HepG2 (cell line): ENCODE measurements around the gene SRPRB. TPM values are rescaled to one million over a fixed set of nuclear protein-coding genes. Genes with fewer than 3 reads are reported as not detected.

Experiments
- ARNT2 ChIP-seq: sonication (generic); formaldehyde crosslinking; IDR thresholded peaks from 2 replicates; pipeline ENCODE4 v1.8.0; 2022; ENCODE audit warnings: mild to moderate bottlenecking, low read depth, missing genetic modification reagents, moderate library complexity
- FOSL2 ChIP-seq: sonication (generic); formaldehyde crosslinking; IDR thresholded peaks from 2 replicates; pipeline ENCODE4 v1.4.0; 2020; ENCODE audit warnings: missing genetic modification reagents
- FOXO1 ChIP-seq: sonication (generic); formaldehyde crosslinking; IDR thresholded peaks from 2 replicates; pipeline ENCODE4 v1.4.0; 2020; ENCODE audit warnings: missing genetic modification reagents
- HOXA3 ChIP-seq: sonication (generic); formaldehyde crosslinking; IDR thresholded peaks from 2 replicates; pipeline ENCODE4 v1.5.0; 2020; ENCODE audit warnings: missing genetic modification reagents
- ISL2 ChIP-seq: sonication (generic); formaldehyde crosslinking; IDR thresholded peaks from 2 replicates; pipeline ENCODE4 v1.5.0; 2020; ENCODE audit warnings: missing genetic modification reagents
- MED1 ChIP-seq: sonication (generic); formaldehyde crosslinking; IDR thresholded peaks from 2 replicates; pipeline ENCODE4 v1.4.0; 2020; ENCODE audit warnings: missing genetic modification reagents
- NCOA2 ChIP-seq: sonication (generic); formaldehyde crosslinking; IDR thresholded peaks from 2 replicates; pipeline ENCODE4 v1.8.0; 2022; ENCODE audit warnings: inconsistent platforms
- SOX5 ChIP-seq: IDR thresholded peaks from 2 replicates; pipeline ENCODE4 v1.6.1; 2016; ENCODE audit warnings: borderline replicate concordance
- SRY ChIP-seq: sonication (generic); formaldehyde crosslinking; IDR thresholded peaks from 2 replicates; pipeline ENCODE4 v1.8.0; 2022; ENCODE audit warnings: mild to moderate bottlenecking, missing genetic modification reagents
- THYN1 ChIP-seq: sonication (generic); formaldehyde crosslinking; IDR thresholded peaks from 2 replicates; pipeline ENCODE4 v1.8.1; 2023; ENCODE audit warnings: low read depth, mild to moderate bottlenecking, moderate library complexity, missing genetic modification reagents, borderline replicate concordance
- ZMAT3 ChIP-seq: sonication (generic); formaldehyde crosslinking; conservative IDR thresholded peaks from 2 replicates; pipeline ENCODE4 v1.7.0; 2021; ENCODE audit warnings: missing genetic modification reagents
- ZNF33B ChIP-seq: sonication (generic); formaldehyde crosslinking; IDR thresholded peaks from 2 replicates; pipeline ENCODE4 v1.5.1; 2020; ENCODE audit warnings: mild to moderate bottlenecking, missing genetic modification reagents
- ZNF343 ChIP-seq: sonication (generic); formaldehyde crosslinking; IDR thresholded peaks from 2 replicates; pipeline ENCODE4 v1.4.0; 2020; ENCODE audit warnings: mild to moderate bottlenecking, missing genetic modification reagents
- ZNF460 ChIP-seq: sonication (generic); formaldehyde crosslinking; IDR thresholded peaks from 2 replicates; pipeline ENCODE4 v1.5.1; 2020; ENCODE audit warnings: missing genetic modification reagents, mild to moderate bottlenecking, borderline replicate concordance
- ZNF747 ChIP-seq: sonication (generic); formaldehyde crosslinking; IDR thresholded peaks from 2 replicates; pipeline ENCODE4 v1.8.1; 2023; ENCODE audit warnings: missing genetic modification reagents, mild to moderate bottlenecking, borderline replicate concordance
- ZNF749 ChIP-seq: sonication (generic); formaldehyde crosslinking; IDR thresholded peaks from 2 replicates; pipeline ENCODE4 v1.8.0; 2022; ENCODE audit warnings: mild to moderate bottlenecking, missing genetic modification reagents, moderate library complexity, borderline replicate concordance
- ZNF776 ChIP-seq: sonication (generic); formaldehyde crosslinking; IDR thresholded peaks from 2 replicates; pipeline ENCODE4 v1.4.0; 2020; ENCODE audit warnings: mild to moderate bottlenecking, missing genetic modification reagents
- ZNF777 ChIP-seq: sonication (generic); formaldehyde crosslinking; IDR thresholded peaks from 2 replicates; pipeline ENCODE4 v1.4.0; 2020; ENCODE audit warnings: missing genetic modification reagents
- ZNF891 ChIP-seq: sonication (generic); formaldehyde crosslinking; IDR thresholded peaks from 2 replicates; pipeline ENCODE4 v1.5.0; 2020; ENCODE audit warnings: mild to moderate bottlenecking, missing genetic modification reagents
- polyA plus RNA-seq, 8 experiments: library from polyadenylated mRNA; depleted of rRNA in 3 of 8; stranded (reverse) in 7 of 8; unstranded in 1 of 8; fragments of >200 nt; fragmentation: Illumina TruSeq in 4 of 8; extraction: Trizol in 4 of 8; gene quantifications; 2 replicates each; pipeline versions ENCODE4 v1.2.1 to v1.2.3, GENCODE V29; 2011 to 2016; ENCODE audit warnings: low read depth in 4 of 8, missing spikeins in 1 of 8, mixed read lengths in 1 of 8; ENCODE audit not compliant: insufficient read depth in 1 of 8
- total RNA-seq, 5 experiments: library from RNA; depleted of rRNA; stranded (reverse); fragments of >200 nt; fragmentation: Illumina TruSeq; extraction: Trizol; gene quantifications; 2 replicates each; pipeline ENCODE4 v1.2.3, GENCODE V29; 2016; ENCODE audit warnings: low read depth in 1 of 5
- TF ChIP-seq, protein P1 (sequence below): sonication (generic); formaldehyde crosslinking; IDR thresholded peaks from 2 replicates; pipeline ENCODE4 v1.5.1; 2020; ENCODE audit warnings: missing genetic modification reagents, mild to moderate bottlenecking, borderline replicate concordance
- TF ChIP-seq, protein P2 (sequence below): sonication (generic); formaldehyde crosslinking; IDR thresholded peaks from 2 replicates; pipeline ENCODE4 v1.8.1; 2022; ENCODE audit warnings: low read depth, mild to moderate bottlenecking, missing genetic modification reagents
- TF ChIP-seq, protein P3 (sequence below): sonication (generic); formaldehyde crosslinking; IDR thresholded peaks from 2 replicates; pipeline ENCODE4 v1.4.0; 2020; ENCODE audit warnings: mild to moderate bottlenecking, missing genetic modification reagents
- TF ChIP-seq, protein P4 (sequence below): conservative IDR thresholded peaks from 2 replicates; pipeline ENCODE4 v1.6.1; 2018; ENCODE audit warnings: missing genetic modification reagents

Gene SRPRB
- total and polyA plus RNA-seq, 2 of the 13 experiments (the other 11 are each of a cell fraction or from before 2014, with no cell fraction given), result 41.0 to 111 TPM

DNA sequence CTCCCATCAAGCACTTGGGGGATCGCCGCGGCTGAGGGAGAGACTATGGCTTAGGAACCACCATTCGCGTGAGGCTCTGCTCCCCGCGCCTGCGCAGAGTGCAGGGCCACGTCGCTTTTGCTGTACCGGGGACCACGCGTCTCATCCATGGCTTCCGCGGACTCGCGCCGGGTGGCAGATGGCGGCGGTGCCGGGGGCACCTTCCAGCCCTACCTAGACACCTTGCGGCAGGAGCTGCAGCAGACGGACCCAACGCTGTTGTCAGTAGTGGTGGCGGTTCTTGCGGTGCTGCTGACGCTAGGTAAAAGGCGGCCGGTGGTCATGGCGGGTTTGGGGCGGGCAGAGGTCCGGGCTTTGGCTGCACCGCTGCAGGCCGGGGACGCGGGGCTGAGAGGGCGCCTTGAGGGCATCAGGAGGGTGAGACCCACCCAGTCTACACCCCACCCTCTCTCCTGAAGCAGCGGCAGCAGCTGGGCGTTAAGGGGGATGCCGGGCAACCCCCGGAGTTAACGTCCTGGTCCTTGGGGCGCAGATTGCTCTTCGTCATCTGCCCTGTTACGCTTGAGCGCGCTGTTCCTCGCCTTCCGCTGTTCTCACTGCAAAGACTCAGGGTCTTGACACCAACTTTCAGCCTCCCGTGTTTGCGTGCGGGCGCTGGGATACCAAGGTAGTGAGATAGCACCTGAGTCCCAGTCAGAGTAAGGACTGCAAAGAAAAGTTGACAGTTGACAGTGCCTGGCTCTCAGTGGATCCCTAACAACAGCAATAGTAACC, at the start of gene SRPRB (continued):
- TF ChIP-seq ZNF460 (CRISPR knock-in tag) (no peak), ZNF33B (CRISPR knock-in tag) (peak; percentile 58; the same call in 1 of the 2 replicates), THYN1 (CRISPR knock-in tag) (no peak), ZMAT3 (CRISPR knock-in tag) (0 out of 2 replicates have a peak, but pooled peaks have one; percentile 47), ZNF749 (CRISPR knock-in tag) (0 out of 2 replicates have a peak, but pooled peaks have one; percentile 45), SRY (CRISPR knock-in tag) (peak; percentile 90), NCOA2 (CRISPR knock-in tag) (peak; percentile 31; the same call in 1 of the 2 replicates), FOSL2 (peak; percentile 46; the same call in 1 of the 2 replicates), ARNT2 (CRISPR knock-in tag) (peak; percentile 76; the same call in 1 of the 2 replicates), ZNF343 (peak; percentile 73), HOXA3 (peak; percentile 93), ZNF777 (CRISPR knock-in tag) (peak; percentile 63), FOXO1 (peak; percentile 50; the same call in 1 of the 2 replicates), ZNF776 (CRISPR knock-in tag) (no peak), MED1 (CRISPR knock-in tag) (peak; percentile 48), ZNF891 (peak; percentile 79; the same call in 1 of the 2 replicates), ZNF747 (CRISPR knock-in tag) (no peak), SOX5 (peak; percentile 36; the same call in 1 of the 2 replicates), ISL2 (CRISPR knock-in tag) (peak; percentile 68; the same call in 1 of the 2 replicates)
- TF ChIP-seq, protein P1, sequence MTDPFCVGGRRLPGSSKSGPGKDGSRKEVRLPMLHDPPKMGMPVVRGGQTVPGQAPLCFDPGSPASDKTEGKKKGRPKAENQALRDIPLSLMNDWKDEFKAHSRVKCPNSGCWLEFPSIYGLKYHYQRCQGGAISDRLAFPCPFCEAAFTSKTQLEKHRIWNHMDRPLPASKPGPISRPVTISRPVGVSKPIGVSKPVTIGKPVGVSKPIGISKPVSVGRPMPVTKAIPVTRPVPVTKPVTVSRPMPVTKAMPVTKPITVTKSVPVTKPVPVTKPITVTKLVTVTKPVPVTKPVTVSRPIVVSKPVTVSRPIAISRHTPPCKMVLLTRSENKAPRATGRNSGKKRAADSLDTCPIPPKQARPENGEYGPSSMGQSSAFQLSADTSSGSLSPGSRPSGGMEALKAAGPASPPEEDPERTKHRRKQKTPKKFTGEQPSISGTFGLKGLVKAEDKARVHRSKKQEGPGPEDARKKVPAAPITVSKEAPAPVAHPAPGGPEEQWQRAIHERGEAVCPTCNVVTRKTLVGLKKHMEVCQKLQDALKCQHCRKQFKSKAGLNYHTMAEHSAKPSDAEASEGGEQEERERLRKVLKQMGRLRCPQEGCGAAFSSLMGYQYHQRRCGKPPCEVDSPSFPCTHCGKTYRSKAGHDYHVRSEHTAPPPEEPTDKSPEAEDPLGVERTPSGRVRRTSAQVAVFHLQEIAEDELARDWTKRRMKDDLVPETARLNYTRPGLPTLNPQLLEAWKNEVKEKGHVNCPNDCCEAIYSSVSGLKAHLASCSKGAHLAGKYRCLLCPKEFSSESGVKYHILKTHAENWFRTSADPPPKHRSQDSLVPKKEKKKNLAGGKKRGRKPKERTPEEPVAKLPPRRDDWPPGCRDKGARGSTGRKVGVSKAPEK (CRISPR knock-in tag), result no peak
- TF ChIP-seq, protein P2, sequence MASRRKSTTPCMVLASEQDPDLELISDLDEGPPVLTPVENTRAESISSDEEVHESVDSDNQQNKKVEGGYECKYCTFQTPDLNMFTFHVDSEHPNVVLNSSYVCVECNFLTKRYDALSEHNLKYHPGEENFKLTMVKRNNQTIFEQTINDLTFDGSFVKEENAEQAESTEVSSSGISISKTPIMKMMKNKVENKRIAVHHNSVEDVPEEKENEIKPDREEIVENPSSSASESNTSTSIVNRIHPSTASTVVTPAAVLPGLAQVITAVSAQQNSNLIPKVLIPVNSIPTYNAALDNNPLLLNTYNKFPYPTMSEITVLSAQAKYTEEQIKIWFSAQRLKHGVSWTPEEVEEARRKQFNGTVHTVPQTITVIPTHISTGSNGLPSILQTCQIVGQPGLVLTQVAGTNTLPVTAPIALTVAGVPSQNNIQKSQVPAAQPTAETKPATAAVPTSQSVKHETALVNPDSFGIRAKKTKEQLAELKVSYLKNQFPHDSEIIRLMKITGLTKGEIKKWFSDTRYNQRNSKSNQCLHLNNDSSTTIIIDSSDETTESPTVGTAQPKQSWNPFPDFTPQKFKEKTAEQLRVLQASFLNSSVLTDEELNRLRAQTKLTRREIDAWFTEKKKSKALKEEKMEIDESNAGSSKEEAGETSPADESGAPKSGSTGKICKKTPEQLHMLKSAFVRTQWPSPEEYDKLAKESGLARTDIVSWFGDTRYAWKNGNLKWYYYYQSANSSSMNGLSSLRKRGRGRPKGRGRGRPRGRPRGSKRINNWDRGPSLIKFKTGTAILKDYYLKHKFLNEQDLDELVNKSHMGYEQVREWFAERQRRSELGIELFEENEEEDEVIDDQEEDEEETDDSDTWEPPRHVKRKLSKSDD (CRISPR knock-in tag), result 0 out of 2 replicates have a peak, but pooled peaks have one; percentile 32
- TF ChIP-seq, protein P3, sequence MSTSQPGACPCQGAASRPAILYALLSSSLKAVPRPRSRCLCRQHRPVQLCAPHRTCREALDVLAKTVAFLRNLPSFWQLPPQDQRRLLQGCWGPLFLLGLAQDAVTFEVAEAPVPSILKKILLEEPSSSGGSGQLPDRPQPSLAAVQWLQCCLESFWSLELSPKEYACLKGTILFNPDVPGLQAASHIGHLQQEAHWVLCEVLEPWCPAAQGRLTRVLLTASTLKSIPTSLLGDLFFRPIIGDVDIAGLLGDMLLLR (CRISPR knock-in tag), result peak; percentile 70; the same call in 1 of the 2 replicates
- TF ChIP-seq, protein P4, sequence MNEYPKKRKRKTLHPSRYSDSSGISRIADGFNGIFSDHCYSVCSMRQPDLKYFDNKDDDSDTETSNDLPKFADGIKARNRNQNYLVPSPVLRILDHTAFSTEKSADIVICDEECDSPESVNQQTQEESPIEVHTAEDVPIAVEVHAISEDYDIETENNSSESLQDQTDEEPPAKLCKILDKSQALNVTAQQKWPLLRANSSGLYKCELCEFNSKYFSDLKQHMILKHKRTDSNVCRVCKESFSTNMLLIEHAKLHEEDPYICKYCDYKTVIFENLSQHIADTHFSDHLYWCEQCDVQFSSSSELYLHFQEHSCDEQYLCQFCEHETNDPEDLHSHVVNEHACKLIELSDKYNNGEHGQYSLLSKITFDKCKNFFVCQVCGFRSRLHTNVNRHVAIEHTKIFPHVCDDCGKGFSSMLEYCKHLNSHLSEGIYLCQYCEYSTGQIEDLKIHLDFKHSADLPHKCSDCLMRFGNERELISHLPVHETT (CRISPR knock-in tag), result no peak
